GM20000 (cell line): Measurements from ENCODE around the gene CCR6.
A peak's percentile ranks its signal among the peaks of the same experiment; 100 is the strongest.

Experiments
- DNase-seq: peaks from one replicate; pipeline ENCODE4 v3.0.0; 2012; ENCODE audit warnings: low spot score
- CTCF ChIP-seq: IDR thresholded peaks from 2 replicates; pipeline ENCODE4 v1.5.1; 2012; ENCODE audit warnings: mild to moderate bottlenecking, control low read depth; ENCODE audit errors: extremely low read depth, missing control alignments

Gene CCR6

GRCh38 chr6:167115054-167115453 is 7.8 kb upstream of the CCR6 start:
- no peak for DNase-seq
- TF ChIP-seq CTCF, result peak; percentile 3

- TF ChIP-seq CTCF, result no peak
- no peak for DNase-seq
Measured at GRCh38 chr6:167116109-167116837, 6.6 kb upstream of the CCR6 start.

- no peak for TF ChIP-seq CTCF
- DNase-seq, result no peak
Measured at GRCh38 chr6:167116838-167117228, 6.1 kb upstream of the CCR6 start.

GRCh38 chr6:167118006-167118405 is 4.9 kb upstream of the CCR6 start:
- TF ChIP-seq CTCF, result no peak
- DNase-seq, result no peak

- TF ChIP-seq CTCF, result no peak
- no peak for DNase-seq
Measured at GRCh38 chr6:167118839-167119238, 4.1 kb upstream of the CCR6 start.

GRCh38 chr6:167119670-167120582 is 3.0 kb upstream of the CCR6 start:
- no peak for DNase-seq

More at GRCh38 chr6:167119670-167120582, 3.0 kb upstream of the CCR6 start:
- TF ChIP-seq CTCF, result peak; percentile 2
